Endometrial microvascular endothelial cells (primary cell): ENCODE measurements around the gene PPP1R14B. TPM values are rescaled to one million over a fixed set of nuclear protein-coding genes. Genes with fewer than 3 reads are reported as not detected.

ENCODE experiments used
- in situ Hi-C: cut with HindIII; loops from 2 replicates; pipeline ENCODE4 v1.10.0; 2017; ENCODE audit warnings: low sequenced_read_pairs, low pct_unique_long_range_greater_than_20kb; ENCODE audit errors: inconsistent ontology term
- total RNA-seq: library from RNA; depleted of rRNA; stranded (reverse); fragments of >200 nt; gene quantifications from one replicate; pipeline ENCODE4 v1.2.3, GENCODE V29; 2015; ENCODE audit errors: inconsistent ontology term

PPP1R14B gene
- total RNA-seq, 1 donor from 2014 or later = 283 TPM

DNA sequence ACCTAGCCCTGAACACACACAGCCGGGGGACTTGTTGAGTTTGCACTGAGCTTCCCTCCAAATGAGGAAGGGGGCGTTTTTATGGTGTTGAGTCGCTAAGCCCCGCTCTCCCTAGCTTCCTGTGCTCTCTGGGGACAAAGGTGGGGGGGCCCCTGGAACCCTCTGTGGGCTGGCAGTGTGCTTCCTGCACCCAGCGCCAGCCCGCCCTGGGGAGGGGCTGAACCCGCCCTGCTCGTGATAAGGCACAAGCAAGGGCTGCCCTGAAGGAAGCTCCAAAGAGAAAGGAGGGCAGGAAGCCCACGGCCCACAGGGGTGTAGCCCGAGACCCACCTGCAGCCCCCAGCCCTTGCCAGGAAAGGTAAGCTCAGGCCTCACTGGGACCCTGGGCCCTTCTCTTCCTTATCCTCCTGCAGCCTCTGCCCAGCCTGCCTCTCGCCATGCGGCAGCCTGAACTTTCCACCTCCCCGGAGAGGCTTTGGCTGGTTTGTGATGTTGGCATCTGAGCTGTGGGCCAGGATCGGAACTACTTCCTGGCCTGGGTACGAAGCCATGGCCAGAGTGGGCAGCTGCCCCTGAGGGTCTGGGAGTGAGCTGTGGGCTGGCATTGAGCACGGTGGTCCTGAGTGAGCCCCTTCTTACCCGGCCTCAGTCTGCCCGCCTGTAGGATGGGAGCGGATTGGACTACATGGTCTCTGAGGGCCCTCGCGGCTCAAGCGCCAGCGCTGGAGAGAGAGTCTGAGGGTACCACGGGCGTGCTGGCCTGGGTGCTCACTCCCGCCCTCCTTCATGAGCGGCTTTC lies 40.1 kb downstream of the PPP1R14B start, which contains the start of gene FERMT3:
Gene FERMT3, plus strand, starts transcription at position 265 of the 799 bp plus-strand sequence. CDS start 644 bp downstream, outside the sequence.
- in situ Hi-C loops = loop anchor here (10.0 kb wide), 1 partner anchor 202 kb away; no protein-coding TSS in a partner anchor

DNA sequence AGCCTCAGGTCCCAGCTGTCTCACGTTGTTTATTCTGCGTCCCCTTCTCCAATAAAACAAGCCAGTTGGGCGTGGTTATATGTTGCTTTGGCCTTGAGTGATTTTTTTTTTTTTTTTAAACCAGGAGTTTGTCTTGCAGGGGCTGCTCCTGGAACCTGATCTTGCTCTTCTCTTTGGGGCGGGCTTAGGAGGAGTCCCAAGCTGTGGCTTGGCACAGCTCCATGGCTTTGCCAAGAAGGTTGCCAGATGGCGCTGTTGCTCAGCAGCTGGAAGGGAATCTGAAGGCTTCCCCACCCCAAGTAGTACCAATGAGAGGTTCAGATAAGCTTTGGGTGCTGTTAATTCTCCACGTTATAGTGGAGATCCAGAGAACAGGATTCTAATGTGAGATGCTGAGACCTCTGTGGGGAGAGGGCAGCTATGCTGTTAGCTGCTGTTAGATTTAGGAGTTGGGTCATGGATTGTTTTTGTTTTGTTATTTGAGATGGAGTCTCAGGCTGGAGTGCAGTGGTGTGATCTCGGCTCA lies 42.2 kb downstream of the PPP1R14B start:
- in situ Hi-C loops = loop anchor here (10.0 kb wide), 1 partner anchor 200 kb away; no protein-coding TSS in a partner anchor

DNA sequence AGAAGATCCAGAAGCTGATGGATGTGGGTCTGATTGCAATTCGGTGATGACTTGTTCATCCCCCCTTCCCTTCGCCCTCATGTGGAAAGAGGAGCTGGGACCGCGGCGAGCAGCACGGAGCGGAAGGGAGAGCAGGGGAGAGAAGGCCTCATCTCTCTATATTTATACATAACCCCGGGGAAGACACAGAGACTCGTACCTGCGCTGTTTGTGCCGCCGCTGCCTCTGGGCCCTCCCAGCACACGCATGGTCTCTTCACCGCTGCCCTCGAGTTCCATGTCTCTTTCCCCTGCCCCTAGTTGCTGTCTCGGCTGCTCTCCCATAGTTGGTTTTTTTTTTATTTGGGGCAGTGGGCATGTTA lies 42.7 kb downstream of the PPP1R14B start:
- in situ Hi-C loops = loop anchor here (10.0 kb wide), 1 partner anchor 199 kb away; no protein-coding TSS in a partner anchor

DNA sequence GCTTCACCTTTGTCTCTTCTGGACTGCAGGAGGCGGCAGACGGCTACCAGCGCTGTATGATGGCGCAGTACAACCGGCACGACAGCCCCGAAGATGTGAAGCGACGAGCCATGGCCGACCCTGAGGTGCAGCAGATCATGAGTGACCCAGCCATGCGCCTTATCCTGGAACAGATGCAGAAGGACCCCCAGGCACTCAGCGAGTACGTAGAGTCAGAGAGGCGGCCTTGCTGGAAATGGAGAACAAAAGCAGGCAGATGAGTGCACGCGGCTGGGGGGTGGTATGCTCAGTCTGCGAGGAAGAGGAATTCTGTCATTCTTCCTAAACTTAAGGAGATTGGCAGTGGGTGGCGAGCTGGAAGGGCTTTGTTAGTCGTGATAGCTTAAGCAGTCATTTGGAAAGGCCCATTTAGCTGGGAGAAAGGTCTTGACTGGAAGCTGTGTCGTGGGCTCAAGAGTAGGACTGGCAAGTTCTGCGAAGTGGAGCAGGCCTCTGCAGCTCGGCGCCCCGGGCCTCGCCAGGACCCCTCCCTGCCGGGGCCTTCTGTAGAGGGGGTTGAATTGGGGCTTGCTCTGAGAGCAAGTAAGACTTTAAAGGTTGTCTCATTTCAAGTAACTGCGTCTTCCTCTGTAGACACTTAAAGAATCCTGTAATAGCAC lies 43.2 kb downstream of the PPP1R14B start:
- in situ Hi-C loops = loop anchor here (10.0 kb wide), 1 partner anchor 199 kb away; no protein-coding TSS in a partner anchor

DNA sequence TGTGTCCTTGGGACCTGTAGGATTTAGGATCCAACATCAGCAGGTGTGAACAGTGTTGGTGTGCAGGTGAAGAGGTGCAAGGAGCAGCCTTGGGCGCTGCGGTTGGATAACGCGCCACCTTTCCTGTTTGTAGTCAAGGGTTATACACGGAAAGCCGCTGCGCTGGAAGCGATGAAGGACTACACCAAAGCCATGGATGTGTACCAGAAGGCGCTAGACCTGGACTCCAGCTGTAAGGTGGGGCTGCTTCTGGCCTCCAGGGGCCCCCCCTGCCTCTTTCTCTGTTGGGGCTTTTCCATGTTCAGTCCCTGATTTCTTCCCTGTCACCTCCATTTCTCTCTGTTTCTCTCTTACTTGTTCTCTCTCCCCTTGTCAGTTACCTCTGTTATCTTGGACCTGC lies 43.8 kb downstream of the PPP1R14B start:
- in situ Hi-C loops = loop anchor here (10.0 kb wide), 1 partner anchor 198 kb away; no protein-coding TSS in a partner anchor

DNA sequence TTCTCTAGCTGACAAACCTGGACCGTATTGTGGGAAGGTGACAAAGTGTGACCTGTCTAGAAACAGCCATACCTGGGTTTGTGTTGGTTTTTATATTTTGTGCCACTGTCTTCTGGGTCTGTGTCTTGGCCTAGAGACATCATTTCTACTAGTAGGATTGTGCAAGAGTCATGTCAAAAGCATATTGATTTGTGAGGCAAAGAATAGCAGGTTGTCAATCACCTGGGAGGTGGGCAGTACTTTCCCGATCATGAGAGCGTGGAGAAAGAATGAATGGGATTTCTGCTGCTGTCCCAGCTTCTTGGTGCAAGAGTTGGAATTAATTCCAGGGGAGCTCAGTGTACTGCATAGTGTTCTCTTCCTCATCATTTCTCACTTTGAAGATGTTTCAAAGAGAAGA lies 45.2 kb downstream of the PPP1R14B start:
- in situ Hi-C loops = loop anchor here (10.0 kb wide), 1 partner anchor 197 kb away; no protein-coding TSS in a partner anchor

DNA sequence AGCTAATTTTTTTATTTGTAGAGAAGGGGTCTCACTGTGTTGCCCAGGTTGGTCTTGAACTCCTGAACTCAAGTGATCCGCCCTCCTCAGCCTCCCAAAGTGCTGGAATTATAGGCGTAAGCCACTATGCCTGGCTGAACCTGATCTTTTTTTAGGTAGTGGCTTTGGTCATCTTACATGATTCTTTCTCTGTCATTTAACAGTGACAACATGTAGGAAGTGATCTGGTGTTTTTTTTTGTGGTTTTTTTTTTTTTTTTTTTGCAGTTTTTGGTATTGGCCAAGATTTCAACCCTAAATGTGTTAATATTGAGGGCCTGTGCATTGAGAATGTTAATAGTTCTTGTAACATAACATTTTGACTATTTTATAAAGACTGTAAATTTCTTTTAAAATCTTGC lies 48.2 kb downstream of the PPP1R14B start:
- in situ Hi-C loops = no loop called here

DNA sequence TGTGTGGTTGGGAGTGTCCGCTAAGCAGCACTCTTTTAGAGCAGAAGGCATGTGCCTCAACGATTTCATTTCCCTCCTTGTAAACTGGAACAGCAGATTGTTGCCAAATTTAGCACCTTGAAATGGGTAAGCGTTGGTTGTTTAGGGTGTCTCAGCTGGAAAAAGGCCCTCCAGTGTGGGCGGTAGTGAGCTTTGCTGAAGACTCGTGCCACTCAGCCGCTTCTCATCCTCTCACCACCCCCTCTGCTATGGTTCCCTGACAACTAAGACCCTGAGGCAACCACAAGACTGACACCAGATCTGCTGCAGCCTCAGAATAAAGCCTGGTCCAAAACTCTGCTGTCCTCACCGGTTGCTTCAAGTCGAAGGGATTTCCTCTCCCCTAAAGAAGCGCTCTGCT lies 50.1 kb downstream of the PPP1R14B start:
- in situ Hi-C loops = no loop called here

Other genes with a start within 250 kb of the PPP1R14B start
- not detected for gene FLRT1, start 211.0 kb downstream of the PPP1R14B start, total RNA-seq
- 16.0 TPM for gene MACROD1, start 80.8 kb downstream of the PPP1R14B start, total RNA-seq
- 303 TPM for gene STIP1, start 60.8 kb downstream of the PPP1R14B start, total RNA-seq
- gene FERMT3, start 40.2 kb downstream of the PPP1R14B start, total RNA-seq = 47.3 TPM
- gene TRPT1, start 20.8 kb downstream of the PPP1R14B start, total RNA-seq = 120 TPM
- 61.4 TPM for gene NUDT22, start 20.7 kb downstream of the PPP1R14B start, total RNA-seq
- gene DNAJC4, start 16.4 kb downstream of the PPP1R14B start, total RNA-seq = 14.7 TPM
- 44.2 TPM for gene VEGFB, start 12.4 kb downstream of the PPP1R14B start, total RNA-seq
- gene FKBP2, start 5.8 kb downstream of the PPP1R14B start, total RNA-seq = 49.9 TPM
- gene PLCB3, start 4.6 kb upstream of the PPP1R14B start, total RNA-seq = 61.8 TPM
- gene BAD, start 37.7 kb upstream of the PPP1R14B start, total RNA-seq = 91.0 TPM
- gene GPR137, start 38.9 kb upstream of the PPP1R14B start, total RNA-seq = 26.8 TPM
- gene KCNK4, start 44.4 kb upstream of the PPP1R14B start, total RNA-seq = not detected
- 3.5 TPM for gene CATSPERZ, start 53.4 kb upstream of the PPP1R14B start, total RNA-seq
- 44.8 TPM for gene ESRRA, start 58.6 kb upstream of the PPP1R14B start, total RNA-seq
- 256 TPM for gene TRMT112, start 70.6 kb upstream of the PPP1R14B start, total RNA-seq
- 225 TPM for gene PRDX5, start 71.2 kb upstream of the PPP1R14B start, total RNA-seq
- gene CCDC88B, start 93.3 kb upstream of the PPP1R14B start, total RNA-seq = 8.5 TPM
- gene RPS6KA4, start 112.2 kb upstream of the PPP1R14B start, total RNA-seq = 69.0 TPM